ENCODE results near the gene RIN3. TPM values are rescaled to one million over a fixed set of nuclear protein-coding genes. Genes with fewer than 3 reads are reported as not detected.

Gene RIN3
- total RNA-seq, 4 donors from 2014 or later = 6.2 to 29.8 (median 12.2) TPM

DNA sequence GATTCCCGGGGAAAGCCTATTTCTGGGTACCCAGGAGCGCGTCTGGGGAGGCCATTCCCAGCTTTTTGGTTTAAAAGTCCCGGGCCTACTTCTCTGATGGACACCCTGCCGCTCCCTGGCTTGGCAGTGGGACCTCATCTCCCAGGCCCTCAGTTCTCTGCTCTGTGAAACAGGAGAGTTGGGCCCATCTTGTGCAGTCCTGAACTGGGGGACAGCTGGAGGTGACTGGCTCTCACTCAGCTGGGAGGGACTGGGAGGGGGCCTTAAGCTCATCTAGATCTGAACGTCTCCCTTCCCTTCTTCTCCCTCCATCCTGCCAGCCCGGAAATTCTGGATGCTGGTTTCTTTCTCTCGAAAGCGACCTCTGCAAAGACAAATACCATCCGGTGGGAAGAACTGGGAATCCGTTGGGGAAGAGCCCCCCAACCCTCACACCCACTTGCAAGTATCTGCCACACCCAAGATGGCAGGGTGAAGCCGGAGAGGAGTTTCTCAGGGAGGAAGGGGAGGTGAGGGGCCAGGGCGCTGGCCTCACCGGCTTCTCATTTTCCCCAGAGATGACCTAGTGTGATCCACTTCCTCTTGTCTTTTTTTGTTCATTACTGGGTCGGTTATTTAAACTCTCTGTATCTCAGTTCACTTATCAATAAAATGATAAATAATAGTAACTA, 1.4 kb downstream of the RIN3 start:
- no peak for DNase-seq
- Histone ChIP-seq H3K9me3 (no peaks in the 10 kb centered on the region), H3K4me1 (no peaks in the 10 kb centered on the region), H3K27me3 (no peaks in the 10 kb centered on the region), H3K4me3 (peak overlapping the region; percentile 51 to 57), H3K27ac (peak overlapping the region; percentile 85), H3K36me3 (no peaks in the 10 kb centered on the region)
- intact Hi-C loops (cut with DNase I; ENCODE audit: low total_unique reads) = no loop called here
- TF ChIP-seq, protein P1, sequence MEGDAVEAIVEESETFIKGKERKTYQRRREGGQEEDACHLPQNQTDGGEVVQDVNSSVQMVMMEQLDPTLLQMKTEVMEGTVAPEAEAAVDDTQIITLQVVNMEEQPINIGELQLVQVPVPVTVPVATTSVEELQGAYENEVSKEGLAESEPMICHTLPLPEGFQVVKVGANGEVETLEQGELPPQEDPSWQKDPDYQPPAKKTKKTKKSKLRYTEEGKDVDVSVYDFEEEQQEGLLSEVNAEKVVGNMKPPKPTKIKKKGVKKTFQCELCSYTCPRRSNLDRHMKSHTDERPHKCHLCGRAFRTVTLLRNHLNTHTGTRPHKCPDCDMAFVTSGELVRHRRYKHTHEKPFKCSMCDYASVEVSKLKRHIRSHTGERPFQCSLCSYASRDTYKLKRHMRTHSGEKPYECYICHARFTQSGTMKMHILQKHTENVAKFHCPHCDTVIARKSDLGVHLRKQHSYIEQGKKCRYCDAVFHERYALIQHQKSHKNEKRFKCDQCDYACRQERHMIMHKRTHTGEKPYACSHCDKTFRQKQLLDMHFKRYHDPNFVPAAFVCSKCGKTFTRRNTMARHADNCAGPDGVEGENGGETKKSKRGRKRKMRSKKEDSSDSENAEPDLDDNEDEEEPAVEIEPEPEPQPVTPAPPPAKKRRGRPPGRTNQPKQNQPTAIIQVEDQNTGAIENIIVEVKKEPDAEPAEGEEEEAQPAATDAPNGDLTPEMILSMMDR (IDR thresholded peaks at IDR 0.05) = no peak
- TF ChIP-seq POLR2A (IDR thresholded peaks at IDR 0.05) = no peak

DNA sequence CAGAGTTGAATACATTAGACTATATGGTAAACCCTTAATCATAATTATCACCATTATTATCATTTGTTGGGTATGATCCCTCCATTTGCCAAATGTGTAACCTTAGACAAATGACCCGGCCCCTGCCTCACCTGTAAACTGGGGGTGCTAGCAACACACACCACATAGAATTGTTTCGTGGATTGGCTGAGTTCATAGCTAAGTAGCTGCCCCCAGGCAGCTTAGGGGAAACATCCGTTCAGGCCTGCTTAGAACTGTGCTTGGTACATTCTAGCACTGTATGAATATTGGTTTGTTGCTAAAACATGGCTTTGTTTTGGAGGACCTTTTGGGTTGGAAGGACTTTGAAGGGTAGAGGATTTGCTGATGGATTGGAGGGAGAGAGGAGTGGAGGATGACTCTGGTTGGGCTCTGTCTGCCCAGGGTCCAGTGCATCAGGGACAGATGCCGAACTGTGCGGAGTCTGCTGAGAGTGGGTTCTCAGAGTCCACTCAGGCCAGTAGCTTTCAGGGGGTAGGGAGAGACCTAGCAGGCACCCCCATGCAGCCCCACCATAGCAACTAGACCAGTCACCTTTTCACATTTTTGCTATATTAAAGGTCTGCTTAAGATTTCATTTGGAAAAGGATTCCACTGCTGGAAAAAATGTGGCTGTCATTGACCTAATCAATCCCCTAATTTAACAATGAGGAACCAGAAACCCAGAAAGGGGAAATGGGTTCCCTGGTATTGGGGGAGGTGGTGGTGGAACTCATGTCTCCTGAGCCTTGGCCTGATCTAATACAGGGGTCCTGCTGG, 2.2 kb downstream of the RIN3 start:
- DNase-seq = no peak
- intact Hi-C loops (cut with DNase I; ENCODE audit: low total_unique reads) = no loop called here
- Histone ChIP-seq H3K27me3 (no peaks in the 10 kb centered on the region), H3K4me3 (no peak overlapping the region), H3K9me3 (no peaks in the 10 kb centered on the region), H3K27ac (peak overlapping the region in 1 of 2 donors; percentile 85), H3K4me1 (no peaks in the 10 kb centered on the region), H3K36me3 (no peaks in the 10 kb centered on the region)
- TF ChIP-seq, protein P1 (IDR thresholded peaks at IDR 0.05) = no peak
- no peak for TF ChIP-seq POLR2A (IDR thresholded peaks at IDR 0.05)

DNA sequence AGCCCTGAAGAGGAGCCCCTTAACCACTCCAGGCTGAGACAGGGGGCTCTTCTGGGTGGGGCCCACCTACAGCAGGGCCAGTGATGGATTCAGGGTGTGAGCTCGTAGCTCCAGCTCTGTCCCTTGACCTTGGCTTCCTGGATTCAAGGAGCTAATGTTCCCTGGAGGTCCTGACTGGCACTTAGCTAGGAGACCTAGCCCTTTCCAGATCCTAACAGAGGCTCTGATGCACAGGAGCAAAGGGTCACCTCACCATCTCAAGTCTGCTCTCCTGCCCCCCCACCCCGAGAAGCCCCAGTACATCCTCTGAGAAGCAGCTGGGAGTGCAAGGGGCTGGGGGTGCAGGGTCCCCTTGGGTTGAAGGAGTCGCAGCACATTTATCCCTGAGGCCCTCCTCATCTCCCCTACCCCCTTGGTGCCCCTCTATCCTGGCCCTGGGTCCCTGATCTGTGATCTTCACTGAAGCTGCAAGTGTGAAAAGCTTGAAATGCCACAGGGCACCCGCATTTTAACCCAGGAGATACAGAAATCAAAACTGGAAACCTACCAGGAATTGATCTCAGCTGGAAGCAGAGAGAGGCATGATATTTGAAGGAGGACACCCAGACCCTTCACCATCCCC, 2.9 kb downstream of the RIN3 start:
- no peak for DNase-seq
- no peak overlapping the region for H3K4me3 ChIP-seq
- H3K4me1 ChIP-seq = no peaks in the 10 kb centered on the region
- H3K27me3 ChIP-seq = no peaks in the 10 kb centered on the region
- H3K27ac ChIP-seq = no peak overlapping the region
- TF ChIP-seq POLR2A (IDR thresholded peaks at IDR 0.05) = no peak
- TF ChIP-seq, protein P1 (IDR thresholded peaks at IDR 0.05) = no peak
- H3K9me3 ChIP-seq = no peaks in the 10 kb centered on the region
- intact Hi-C loops (cut with DNase I; ENCODE audit: low total_unique reads) = no loop called here
- H3K36me3 ChIP-seq = no peaks in the 10 kb centered on the region

DNA sequence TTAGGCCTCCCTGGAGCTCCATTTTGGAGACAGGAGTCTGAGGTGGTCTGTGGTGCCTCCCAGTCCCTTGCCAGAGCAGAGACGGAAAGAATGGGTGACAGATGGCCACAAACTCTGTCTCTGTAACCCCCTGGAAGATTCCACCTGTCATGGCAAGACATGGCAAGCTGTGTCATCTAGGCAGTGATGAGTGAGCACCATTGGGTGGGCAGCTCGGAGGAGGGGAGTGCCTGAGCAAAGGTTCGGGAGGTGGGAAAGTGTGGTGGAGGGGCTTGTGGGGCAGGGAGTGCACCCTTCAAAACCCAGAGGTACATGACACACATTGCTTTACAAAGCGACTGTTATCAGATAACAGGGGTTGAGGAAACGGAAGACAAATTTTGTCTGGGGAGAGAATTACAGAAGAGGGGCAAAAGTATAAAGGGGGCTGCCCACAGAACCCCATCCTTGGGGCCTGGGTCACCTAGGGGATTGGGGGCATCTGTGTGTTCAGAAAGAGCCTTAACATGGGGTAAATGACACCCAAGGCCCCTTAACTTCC, 3.5 kb downstream of the RIN3 start:
- no peak for DNase-seq
- Histone ChIP-seq H3K4me1 (no peaks in the 10 kb centered on the region), H3K27me3 (no peaks in the 10 kb centered on the region), H3K36me3 (no peaks in the 10 kb centered on the region), H3K27ac (no peak overlapping the region), H3K9me3 (no peaks in the 10 kb centered on the region), H3K4me3 (no peak overlapping the region)
- TF ChIP-seq, protein P1 (IDR thresholded peaks at IDR 0.05) = no peak
- no peak for TF ChIP-seq POLR2A (IDR thresholded peaks at IDR 0.05)
- intact Hi-C loops (cut with DNase I; ENCODE audit: low total_unique reads) = no loop called here
